IPS-11a (cell line): ENCODE results near the gene TMEM192.
"Not testable (repeated sequence)": the region's sequence is repeated elsewhere in the genome, so short reads cannot be mapped to it uniquely, and the experiment has no call there.

Experiments used
- H3K4me3 ChIP-seq: one replicate; pipeline ENCODE4 v1.5.1; 2013; ENCODE audit warnings: low read depth, low read length, control low read depth

Gene TMEM192

DNA sequence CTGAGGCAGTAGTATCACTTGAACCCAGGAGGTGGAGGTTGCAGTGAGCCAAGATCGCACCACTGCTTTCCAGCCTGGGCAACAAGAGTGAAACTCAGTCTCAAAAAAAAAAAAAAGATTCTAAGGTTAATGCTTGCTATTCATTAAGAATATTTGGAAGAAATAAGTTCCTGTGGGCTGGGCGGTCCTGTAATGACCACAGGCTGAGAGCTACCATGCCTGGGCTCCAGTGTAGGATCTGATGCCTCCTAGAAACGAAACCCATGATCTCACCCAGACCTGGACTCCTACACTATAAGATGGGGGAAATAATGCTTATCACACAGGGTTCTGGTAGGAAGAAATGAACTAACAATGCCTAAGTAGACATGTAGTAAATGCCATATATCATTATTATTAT is 17.8 kb downstream of the TMEM192 start:
- no peak overlapping the region for H3K4me3 ChIP-seq

GRCh38 chr4:165092187-165092586 is 20.5 kb downstream of the TMEM192 start:
- not testable (repeated sequence) for H3K4me3 ChIP-seq

- H3K4me3 ChIP-seq = no peak overlapping the region
Measured at GRCh38 chr4:165088366-165088765, 24.3 kb downstream of the TMEM192 start.

DNA sequence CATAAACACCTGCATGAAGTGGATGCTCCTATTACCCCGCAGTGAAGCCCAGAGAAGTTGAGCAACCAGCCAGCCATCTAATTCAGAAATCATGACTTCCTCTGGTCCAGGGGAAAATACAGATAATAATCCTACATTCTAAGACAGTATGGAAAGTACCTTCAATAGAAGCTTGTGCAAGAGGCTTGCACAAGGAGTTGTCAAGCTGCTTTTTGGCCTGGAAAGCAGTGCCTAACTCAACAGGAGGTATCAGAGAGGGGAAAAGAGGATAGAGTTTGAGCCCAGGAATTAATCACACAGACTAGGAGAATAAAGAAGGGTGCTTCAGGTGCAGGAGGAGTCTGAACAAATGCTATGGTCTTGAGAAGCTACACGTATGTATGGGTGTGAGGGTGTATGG is 26.7 kb downstream of the TMEM192 start:
- H3K4me3 ChIP-seq = no peak overlapping the region

DNA sequence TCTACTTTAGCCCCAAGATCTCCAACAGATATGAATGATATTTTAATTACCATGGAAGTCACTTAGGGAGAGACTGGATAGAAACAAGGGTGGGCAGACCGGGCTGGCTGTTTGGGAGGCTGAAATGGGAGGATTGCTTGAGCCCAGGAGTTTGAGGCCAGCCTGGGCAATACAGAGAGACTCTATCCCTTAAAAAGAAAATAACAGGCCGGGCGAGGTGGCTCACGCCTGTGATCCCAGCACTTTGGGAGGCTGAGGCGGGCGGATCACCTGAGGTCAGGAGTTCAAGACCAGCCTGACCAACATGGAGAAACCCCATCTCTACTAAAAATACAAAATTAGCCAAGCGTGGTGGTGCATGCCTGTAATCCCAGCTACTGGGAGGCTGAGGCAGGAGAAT is 27.9 kb downstream of the TMEM192 start:
- not testable (repeated sequence) for H3K4me3 ChIP-seq

DNA sequence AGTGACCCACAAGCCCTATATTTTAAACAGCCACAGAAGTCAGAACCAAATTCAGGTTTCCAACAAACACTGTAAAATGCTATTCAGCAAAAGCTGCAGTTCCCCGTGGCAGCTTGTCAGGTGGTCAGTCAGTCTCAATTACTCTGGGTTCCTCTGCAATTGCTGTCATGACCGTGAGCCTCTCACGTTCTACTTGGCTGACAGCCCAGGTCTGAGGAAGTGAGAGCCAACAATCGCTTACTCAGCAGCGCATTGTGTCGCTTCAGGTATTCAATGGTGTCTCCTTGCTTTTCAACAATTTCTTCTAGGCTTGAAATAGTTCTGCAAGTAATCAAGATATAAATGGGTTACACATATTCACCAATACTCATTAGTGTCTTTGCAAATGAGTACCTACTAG is 33.2 kb downstream of the TMEM192 start:
- no peak overlapping the region for H3K4me3 ChIP-seq

GRCh38 chr4:165077034-165077578 is 35.6 kb downstream of the TMEM192 start:
- no peak overlapping the region for H3K4me3 ChIP-seq

GRCh38 chr4:165073346-165073745 is 39.3 kb downstream of the TMEM192 start:
- not testable (repeated sequence) for H3K4me3 ChIP-seq

GRCh38 chr4:165070560-165070959 is 42.1 kb downstream of the TMEM192 start:
- H3K4me3 ChIP-seq = no peak overlapping the region

- H3K4me3 ChIP-seq = no peak overlapping the region
Measured at GRCh38 chr4:165060938-165061337, 51.7 kb downstream of the TMEM192 start.

GRCh38 chr4:165059386-165059785 is 53.3 kb downstream of the TMEM192 start:
- H3K4me3 ChIP-seq = no peak overlapping the region

DNA sequence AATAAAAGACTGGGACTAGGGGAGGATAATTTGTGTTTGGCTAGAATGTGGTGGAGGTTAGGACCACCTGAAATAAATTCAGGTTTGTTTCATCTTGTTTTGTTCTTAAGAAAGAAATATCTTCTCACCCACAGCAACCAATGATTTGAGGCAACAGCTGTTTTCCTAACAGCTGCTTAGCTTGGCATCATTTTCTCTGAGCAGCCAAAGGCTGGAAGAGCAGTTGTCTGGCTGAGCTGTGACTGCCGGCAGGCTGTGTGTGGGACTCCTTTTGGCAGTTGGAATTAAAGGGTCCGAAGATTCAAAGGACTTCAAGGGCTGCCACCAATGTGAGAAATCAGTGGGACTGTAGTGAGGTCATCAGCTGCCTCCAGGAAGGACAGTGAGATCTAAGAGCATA is 54.0 kb downstream of the TMEM192 start:
- H3K4me3 ChIP-seq = no peak overlapping the region

- H3K4me3 ChIP-seq = no peak overlapping the region
Measured at GRCh38 chr4:165055601-165056000, 57.1 kb downstream of the TMEM192 start.

GRCh38 chr4:165053645-165054044 is 59.0 kb downstream of the TMEM192 start, which contains the start of gene TRIM75:
Gene TRIM75 (plus strand): TSS chr4:165053866. CDS start chr4:165059148, 5,282 bp downstream.
- no peak within 1 kb of the TSS for H3K4me3 ChIP-seq

- H3K4me3 ChIP-seq = no peak overlapping the region
Measured at GRCh38 chr4:165052627-165053026, 60.0 kb downstream of the TMEM192 start.

DNA sequence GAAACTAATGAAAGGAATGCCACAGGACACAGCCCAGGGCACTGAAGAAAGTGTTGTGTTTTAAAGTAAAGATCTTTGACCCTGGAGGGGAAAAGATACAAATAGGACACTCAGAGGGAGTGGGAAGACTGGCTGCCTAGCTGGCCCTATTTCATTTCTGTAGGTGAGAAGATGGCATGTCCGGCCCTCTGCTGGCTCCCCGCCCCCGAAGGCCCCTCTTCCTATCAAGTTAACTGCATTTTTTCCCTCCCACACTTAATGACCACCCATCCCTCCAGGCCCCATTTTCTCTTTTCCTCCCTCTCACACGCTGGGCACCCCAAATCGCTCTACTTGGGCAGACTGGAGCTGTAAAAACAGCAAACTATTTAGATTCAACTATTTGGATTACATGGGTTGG is 64.5 kb downstream of the TMEM192 start:
- H3K4me3 ChIP-seq = no peak overlapping the region

GRCh38 chr4:165031436-165032211 is 81.0 kb downstream of the TMEM192 start, which contains the start of gene TRIM60:
Gene TRIM60 (plus strand): TSS chr4:165031999. CDS start chr4:165040073, 8,074 bp downstream.
- no peak within 1 kb of the TSS for H3K4me3 ChIP-seq

DNA sequence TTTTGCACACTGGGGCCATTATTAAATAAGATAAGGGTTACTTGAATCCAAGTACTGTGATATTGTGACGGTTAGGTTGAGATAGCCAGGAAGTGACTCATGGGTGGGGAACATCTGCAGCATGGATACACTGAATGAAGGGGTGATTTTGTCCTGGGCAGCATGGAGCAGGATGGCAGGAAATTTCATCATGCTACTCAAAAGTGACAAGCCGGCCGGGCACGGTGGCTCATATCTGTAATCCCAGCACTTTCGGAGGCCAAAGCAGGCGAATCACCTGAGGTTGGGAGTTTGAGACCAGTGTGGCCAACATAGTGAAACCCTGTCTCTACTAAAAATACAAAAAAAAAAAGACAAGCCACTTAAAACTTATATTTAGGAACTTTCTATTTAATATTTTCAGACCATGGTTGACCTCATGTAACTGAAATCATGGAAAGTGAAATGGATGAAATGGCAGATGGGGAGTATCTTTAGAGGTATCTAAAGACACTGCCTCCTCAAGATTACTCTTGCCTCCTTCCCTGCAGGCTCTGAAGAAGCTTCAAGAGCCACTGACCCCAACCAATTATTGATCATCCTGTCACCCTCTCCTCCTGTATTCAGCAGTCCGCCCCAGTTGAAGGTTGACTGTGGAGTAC is 84.8 kb downstream of the TMEM192 start:
- H3K4me3 ChIP-seq = no peak overlapping the region

DNA sequence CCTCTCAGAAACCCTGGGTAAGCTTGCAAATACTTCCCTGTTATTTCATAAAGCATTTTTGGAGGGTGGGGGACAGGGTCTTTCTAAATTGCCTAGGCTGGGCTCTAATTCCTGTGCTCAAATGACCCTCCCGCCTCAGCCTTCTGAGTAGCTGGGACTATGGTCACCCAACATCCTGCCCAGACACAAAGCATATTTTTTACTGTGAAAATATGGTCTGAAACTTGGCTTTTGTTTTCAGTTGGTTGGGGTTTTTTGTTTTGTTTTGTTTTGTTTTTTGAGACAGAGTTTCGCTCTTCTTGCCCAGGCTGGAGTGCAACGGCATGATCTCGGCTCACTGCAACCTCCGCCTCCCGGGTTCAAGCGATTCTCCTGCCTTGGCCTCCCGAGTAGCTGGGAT is 86.9 kb downstream of the TMEM192 start:
- H3K4me3 ChIP-seq = not testable (repeated sequence)
